Measurements from ENCODE around the gene SMIM24.
"Not testable (repeated sequence)": the region's sequence is repeated elsewhere in the genome, so short reads cannot be mapped to it uniquely, and the experiment has no call there.

The SMIM24 gene

DNA sequence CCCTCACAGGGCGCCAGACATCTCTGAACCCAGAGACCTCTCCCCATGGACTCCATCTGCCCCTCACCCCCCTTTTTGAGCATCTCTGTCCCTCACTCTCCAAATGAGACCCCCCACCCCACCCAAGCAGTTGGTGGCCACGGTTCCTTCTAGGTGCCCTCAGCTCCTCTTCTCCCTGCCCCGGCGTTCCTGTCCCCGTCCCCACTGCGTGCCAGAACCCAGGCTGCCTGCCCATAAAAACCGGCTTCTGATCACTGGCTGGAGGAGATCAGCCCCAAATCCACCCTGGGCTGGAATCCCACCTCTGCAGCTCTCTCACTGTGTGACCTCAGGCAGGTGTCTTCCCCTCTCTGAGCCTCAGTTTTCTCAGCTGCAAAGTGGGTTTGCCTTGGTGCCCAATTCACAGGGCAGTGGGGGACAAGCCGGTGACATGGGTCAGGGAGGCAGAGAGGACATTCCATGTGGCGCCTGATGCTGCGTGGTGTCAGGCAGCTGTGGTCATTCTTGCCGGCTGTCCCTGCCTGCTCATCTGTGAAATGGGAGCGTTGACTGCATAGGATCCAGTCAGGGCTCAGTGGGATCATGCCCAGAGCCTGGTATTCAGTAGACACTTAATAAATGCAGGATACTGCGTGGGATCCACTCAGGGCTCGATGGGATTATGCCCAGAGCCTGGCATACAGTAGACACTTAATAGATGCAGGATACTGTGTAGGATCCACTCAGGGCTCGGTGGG lies 25.5 kb downstream of the SMIM24 start:
- DNase-seq = no peak

DNA sequence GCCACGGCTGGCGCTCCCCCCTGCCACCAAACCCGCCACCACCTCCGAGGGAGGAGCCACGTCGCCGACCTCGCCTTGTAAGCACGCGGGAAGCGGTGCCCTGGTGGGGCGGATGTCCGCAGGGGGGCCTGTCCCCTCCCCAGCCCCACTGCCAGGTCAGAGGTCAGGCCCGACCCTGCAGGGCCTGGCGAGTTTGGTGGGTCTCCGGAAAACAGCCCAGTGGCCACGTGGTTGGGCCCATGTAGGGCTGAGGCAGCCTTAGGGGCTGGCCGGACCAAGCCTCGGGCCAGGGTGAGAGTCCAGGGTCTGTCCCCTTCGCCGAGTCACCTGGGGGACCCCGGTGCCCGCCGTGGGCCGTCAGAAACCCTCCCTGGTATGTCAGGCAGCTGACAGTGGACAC lies 26.5 kb downstream of the SMIM24 start:
- DNase-seq = no peak

GRCh38 chr19:3452942-3453214 lies 27.4 kb downstream of the SMIM24 start:
- DNase-seq = not testable (repeated sequence)

DNA sequence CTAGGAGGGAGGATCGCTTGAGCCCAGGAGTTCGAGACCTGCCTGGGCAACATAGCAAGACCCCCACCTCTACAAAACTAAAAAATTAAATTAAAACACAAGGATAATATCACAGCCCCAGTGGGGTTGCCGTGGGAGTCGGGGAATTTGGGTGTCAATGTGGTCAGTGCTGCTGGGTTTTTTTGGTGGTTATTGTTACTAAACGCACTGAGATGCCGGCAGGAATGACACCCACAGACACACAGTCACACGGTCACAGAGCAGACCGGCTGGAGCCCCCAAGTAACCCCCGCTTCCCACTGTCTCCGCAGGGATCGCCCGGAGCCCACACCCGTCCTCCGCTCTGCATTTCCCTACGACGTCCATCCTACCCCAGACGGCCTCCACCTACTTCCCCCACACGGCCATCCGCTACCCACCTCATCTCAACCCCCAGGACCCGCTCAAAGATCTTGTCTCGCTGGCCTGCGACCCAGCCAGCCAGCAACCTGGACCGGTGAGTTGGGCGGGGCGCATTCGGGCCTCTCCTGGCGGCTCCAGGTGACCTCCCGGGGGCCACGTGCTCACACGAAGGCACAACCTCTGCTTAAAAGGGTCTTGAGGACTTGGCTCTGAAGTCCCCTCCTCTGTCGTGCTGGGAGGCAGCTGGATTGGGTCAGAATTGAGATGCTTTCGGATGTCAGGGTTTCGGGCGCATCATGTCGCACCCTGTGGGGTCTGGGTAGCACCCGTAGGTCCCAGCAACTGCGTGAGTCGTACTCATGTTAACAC lies 28.0 kb downstream of the SMIM24 start:
- no peak for DNase-seq

- DNase-seq = no peak
Observed at GRCh38 chr19:3451451-3451866, 28.9 kb downstream of the SMIM24 start.

- no peak for DNase-seq
Observed at GRCh38 chr19:3450796-3451411, 29.4 kb downstream of the SMIM24 start.

- DNase-seq = no peak
Observed at GRCh38 chr19:3448616-3449334, 31.6 kb downstream of the SMIM24 start.

DNA sequence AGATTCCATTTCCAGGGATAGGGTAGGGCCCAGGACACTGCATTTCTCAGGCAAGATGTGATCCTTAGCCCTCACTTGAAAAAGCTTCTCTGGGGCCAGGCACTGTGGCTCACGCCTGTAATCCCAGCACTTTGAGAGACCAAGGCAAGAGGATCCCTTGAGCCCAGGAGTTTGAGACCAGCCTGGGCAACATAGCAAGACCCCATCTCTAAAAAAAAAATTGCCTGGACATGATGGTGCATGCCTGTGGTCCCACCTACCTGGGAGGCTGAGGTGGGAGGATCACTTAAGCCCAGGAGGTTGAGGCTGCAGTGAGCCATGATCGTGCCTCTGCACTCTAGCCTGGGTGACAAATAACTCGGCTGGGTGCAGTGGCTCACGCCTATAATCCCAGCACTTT lies 33.7 kb downstream of the SMIM24 start:
- DNase-seq = not testable (repeated sequence)

GRCh38 chr19:3444695-3445234 lies 35.6 kb downstream of the SMIM24 start:
- DNase-seq = no peak

GRCh38 chr19:3443840-3444694 lies 36.3 kb downstream of the SMIM24 start:
- peak; percentile 83 for DNase-seq

DNA sequence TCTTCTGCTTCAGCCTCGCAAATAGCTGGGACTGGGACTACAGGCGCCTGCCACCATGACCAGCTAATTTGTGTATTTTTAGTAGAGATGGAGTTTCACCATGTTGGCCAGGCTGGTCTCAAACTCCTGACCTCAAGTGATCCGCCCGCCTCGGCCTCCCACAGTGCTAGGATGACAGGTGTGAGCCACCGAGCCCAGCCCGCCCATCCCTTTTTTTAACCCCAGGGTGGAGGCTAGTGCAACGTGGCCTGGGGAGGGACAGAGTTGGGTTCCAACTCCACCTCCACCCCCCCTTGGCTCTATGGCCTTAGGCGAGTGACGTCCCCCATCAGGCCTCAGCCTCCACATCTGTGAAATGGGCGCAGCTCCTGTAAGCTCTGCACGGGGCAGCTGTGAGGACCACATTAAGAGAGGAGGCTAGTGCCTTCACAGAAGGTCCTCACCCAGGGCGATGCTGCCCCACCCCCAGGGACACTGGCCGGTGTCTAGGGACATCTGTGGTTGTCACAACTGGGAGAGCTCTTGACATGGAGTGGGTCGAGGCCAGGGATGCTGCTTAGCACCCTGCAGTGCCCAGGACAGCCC lies 37.7 kb downstream of the SMIM24 start:
- no peak for DNase-seq

DNA sequence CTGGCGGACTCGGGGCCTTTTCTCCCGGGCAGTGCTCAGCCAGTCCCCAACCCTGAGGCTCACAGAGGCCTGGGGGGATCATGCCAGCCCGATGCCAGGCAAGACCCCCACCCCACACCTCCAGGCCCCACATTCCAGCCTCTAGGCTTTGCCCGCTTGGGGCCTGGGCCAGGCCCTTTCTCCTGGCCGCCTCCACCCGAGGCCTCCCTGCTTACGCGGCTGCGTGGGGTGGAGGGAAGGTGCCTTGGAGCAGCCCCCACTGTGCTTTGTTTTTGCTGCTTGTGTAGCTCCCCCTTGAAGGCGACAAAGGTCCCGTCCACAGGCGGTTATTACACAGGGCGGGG lies 38.4 kb downstream of the SMIM24 start:
- peak; percentile 70 for DNase-seq

DNA sequence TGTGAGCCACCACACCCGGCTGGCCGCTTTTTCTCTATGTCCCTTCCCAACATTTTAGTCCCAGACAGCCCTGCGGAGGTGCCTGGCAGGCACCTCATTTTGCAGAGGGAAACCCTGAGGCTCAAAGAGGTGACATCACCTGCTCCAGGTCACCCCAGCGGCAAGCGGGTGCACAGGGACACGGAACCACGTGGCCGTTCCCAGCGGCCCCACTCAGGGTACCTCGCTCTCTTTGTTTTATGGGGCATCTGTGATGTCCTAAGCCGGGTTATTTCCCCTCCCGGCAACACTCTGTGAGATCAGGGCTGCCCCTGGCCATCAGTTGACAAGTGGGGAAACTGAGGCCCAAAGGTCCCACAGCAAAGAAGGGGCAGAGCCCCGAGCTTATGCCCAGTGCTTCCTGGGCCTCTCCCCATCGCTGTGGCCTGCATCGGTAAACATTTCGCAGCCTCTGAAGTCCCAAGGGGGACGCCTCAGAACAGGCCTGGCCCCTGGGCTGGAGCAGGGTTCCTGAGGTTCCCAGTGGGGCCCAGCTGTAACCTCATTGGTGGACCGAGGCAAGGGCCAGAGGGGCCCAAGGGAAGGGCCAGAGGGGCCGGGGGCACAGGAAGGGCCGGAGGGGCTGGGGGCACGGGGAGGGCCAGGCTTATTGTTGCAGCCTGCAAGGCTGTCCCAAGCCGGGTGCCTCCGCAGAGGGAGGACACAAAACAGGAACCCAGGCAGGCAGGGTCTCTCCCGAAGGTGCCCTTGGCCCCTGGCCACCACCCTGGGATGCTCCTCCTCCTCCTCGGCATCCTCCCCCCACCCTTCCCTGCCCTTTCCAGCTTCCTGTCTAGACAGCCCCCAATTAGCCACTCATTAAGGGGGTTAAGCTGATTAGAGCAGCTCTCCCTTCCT lies 39.0 kb downstream of the SMIM24 start:
- DNase-seq = no peak

DNA sequence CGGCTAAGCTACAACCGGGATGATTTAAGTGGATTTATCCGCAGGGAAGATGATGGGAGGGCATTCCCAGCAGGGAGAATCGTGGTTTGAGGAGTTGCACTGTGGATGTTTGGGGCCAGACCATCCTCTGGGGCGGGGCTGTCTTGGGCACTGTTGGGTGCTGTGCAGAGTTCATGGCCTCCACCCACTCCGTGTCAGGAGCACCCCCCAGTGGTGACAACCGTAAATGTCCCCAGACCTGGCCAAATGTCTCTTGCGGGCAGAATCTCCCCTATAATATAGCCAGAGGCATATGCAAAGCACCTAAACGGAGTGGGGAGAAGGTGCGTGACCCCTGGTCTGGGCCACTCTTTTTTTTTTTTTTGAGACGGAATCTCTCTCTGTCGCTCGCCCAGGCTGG lies 40.2 kb downstream of the SMIM24 start:
- no peak for DNase-seq

- DNase-seq = peak; percentile 100
Observed at GRCh38 chr19:3434630-3435553, 45.4 kb downstream of the SMIM24 start.

DNA sequence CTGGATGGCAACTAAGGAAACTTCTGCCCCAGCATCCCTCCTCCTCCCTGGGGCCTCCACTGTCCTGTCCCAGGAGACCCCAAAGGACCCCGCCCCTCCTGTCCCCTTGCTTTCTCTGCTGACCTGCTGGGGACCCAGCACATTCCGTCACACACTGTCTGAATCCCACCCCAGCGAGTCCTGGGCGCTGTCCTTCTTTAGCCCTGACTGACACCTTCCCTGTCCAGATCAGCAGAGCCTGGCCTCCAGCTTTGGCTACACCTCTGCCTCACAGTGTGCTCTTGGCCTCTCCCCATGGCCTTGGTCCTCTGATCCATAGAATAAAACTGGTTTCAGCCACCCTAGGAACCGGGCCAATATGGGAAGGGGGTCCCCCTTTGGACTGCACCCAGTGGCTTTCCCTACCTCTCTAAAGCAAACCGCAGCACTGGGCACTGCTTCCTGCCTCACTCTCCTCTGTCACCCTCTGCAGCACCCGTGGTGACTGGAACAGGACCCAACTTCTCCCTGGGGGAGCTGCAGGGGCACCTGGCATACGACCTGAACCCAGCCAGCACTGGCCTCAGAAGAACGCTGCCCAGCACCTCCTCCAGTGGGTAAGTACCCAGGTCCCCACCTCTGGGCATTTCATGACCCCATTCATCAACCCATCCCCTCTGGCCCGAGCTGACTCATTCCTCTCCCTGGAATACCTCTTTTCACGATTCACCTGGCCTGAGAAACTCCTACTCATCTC lies 46.4 kb downstream of the SMIM24 start:
- DNase-seq = no peak

- no peak for DNase-seq
Observed at GRCh38 chr19:3433313-3433712, 47.0 kb downstream of the SMIM24 start.

DNA sequence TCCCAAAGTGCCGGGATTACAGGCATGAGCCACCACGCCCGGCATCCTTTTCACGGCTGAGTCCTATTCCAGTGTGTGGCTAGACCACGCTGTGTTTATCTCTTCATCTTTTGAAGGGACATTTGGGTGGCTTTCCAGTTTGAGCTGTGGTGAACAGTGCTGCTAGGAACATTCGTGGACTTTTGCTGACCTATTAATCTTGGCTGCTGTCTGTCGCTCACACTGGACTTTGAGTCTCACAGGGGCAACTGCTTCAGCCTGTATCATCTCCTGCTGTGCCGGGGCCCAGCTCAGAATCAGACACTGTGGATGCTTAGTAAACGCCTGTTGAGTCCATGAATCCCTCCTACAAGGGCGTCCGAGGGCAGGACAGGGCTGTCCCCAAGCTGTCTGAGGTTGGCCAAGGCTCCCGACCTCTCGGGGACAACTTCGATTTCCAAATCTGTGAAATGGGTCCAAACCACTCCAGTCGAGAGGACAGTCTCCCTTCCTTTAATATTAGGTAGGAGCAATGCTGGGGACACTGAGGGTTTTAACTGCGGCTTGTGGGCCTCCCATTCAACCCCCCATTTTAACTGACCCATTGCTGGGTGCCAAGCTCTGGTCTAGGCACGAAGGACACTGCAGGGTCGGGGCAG lies 48.4 kb downstream of the SMIM24 start:
- DNase-seq = no peak

DNA sequence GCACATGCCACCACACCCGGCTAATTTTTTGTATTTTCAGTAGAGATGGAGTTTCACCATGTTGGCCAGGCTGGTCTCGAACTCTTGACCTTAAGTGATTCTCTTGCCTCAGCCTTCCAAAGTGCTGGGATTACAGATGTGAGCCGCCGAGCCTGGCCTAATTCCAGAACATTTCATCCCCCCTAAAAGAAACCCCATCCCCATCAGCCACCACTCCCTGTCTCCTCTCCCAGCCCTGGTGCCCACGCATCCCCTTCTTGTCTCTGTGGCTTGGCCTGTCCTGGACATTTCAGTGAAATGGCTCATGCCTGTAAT lies 50.0 kb downstream of the SMIM24 start:
- DNase-seq = not testable (repeated sequence)

All from retina (tissue), 1 donor.